Stomach (tissue), 9 donors: Measurements from ENCODE around the gene OR6B1. TPM values are rescaled to one million over a fixed set of nuclear protein-coding genes. Genes with fewer than 3 reads are reported as not detected.

Source experiments
- DNase-seq, 2 donors: peaks; one replicate each; pipeline versions ENCODE4 v3.0.0 to v3.0.0-alpha.2; 2013 to 2019
- H3K27ac ChIP-seq, 5 donors: fragments of 200-600 bp in 4 of 5; sonication (generic) in 4 of 5; one replicate each; pipeline ENCODE4 v1.5.1; 2013 to 2019; ENCODE audit warnings: mild to moderate bottlenecking in 1 of 5, moderate library complexity in 1 of 5
- H3K27me3 ChIP-seq, 3 donors: fragments of 200-600 bp; sonication (generic); one replicate each; pipeline ENCODE4 v1.5.1; 2017 to 2019; ENCODE audit warnings: mixed run types in 1 of 3
- H3K36me3 ChIP-seq, 4 donors: fragments of 200-600 bp; sonication (generic); 1 replicate in 3 of 4; 2 replicates in 1 of 4; pipeline ENCODE4 v1.5.1; 2016 to 2019
- H3K4me1 ChIP-seq, 4 donors: fragments of 200-600 bp; sonication (generic); one replicate each; pipeline ENCODE4 v1.5.1; 2016 to 2019
- H3K4me3 ChIP-seq, 4 donors: fragments of 200-600 bp; sonication (generic) in 3 of 4; one replicate each; pipeline ENCODE4 v1.5.1; 2016 to 2019; ENCODE audit warnings: mild to moderate bottlenecking in 1 of 4
- H3K9me3 ChIP-seq, 4 donors: fragments of 200-600 bp; sonication (generic); one replicate each; pipeline ENCODE4 v1.5.1; 2016 to 2019
- EP300 ChIP-seq: sonication (generic); formaldehyde crosslinking; IDR thresholded peaks from one replicate; pipeline ENCODE4 v1.6.1; 2017; ENCODE audit warnings: antibody characterized with exemption
- POLR2A ChIP-seq, 4 donors: fragments of 450-650 bp; IDR thresholded peaks; one replicate each; pipeline ENCODE4 v1.6.1; 2016; ENCODE audit warnings: antibody characterized with exemption in 4 of 4, control low read depth in 2 of 4, mild to moderate bottlenecking in 1 of 4, moderate library complexity in 1 of 4
- POLR2AphosphoS5 ChIP-seq, 3 donors: sonication (generic); formaldehyde crosslinking; IDR thresholded peaks; one replicate each; pipeline ENCODE4 v1.6.1; 2016; ENCODE audit warnings: antibody characterized with exemption in 3 of 3
- WGBS, 5 donors: extraction: QIAGEN DNeasy Blood & Tissue Kit in 3 of 5; methylation state at CpG; one replicate each; pipeline versions ENCODE4 v1.1.5 to v1.1.7; 2013 to 2018; 5-methylcytosine and 5-hydroxymethylcytosine counted together
- intact Hi-C: fragments of 100-400 bp; cut with DNase I; formaldehyde crosslinking; loops from one replicate; pipeline ENCODE4 v1.15.1; 2023; ENCODE audit warnings: low total_unique reads
- polyA plus RNA-seq, 3 donors: library from polyadenylated mRNA; stranded (reverse); fragments of 200-250 nt; gene quantifications; one replicate each; pipeline ENCODE4 v1.2.3, GENCODE V29; 2013
- total RNA-seq, 5 donors: library from RNA; depleted of rRNA; stranded (reverse); fragments of >200 nt; gene quantifications; one replicate each; pipeline versions ENCODE4 v1.1.0 to v1.2.3, GENCODE V29; 2014 to 2016
- TF ChIP-seq, protein P1 (sequence below), 7 experiments: fragments of 450-650 bp in 4 of 7; fragments of 200-600 bp in 3 of 7; sonication (generic) in 3 of 7; IDR thresholded peaks; one replicate each; pipeline ENCODE4 v1.5.1; 2016 to 2019; ENCODE audit warnings: antibody characterized with exemption in 7 of 7, control low read depth in 2 of 7, mild to moderate bottlenecking in 1 of 7
- donor health status: healthy with polysubstance abuse.
- donor health status: Bipolar disorder and iron deficiency.
- donor health status: healthy.

The OR6B1 gene
- total and polyA plus RNA-seq, 8 donors: not detected

DNA sequence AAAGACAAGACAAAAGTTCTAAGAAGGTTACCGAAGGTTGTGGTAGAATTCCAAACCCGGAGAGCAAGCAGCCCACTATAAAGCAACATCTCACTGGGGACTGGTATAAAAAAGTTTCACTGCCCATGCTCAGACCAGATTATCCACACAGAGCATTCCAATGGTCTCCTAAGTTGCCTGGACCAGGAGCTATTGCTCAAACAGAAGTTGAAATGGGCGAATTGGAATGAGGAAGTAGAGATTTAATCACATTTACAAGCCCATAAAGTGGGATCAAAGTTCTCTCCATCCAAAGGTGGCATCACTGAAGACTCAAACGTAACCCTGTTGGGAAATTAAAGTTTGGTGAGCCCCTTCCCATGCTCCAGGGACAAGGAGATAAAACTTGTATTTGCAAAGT is 25.7 kb upstream of the OR6B1 start:
- H3K27me3 ChIP-seq: no peaks in the 10 kb centered on the region
- H3K36me3 ChIP-seq: no peaks in the 10 kb centered on the region
- no peak overlapping the region for H3K27ac ChIP-seq
- intact Hi-C loops: no loop called here
- no peaks in the 10 kb centered on the region for H3K4me1 ChIP-seq
- TF ChIP-seq POLR2AphosphoS5 (IDR thresholded peaks at IDR 0.05) (no peak), EP300 (no peak), POLR2A (IDR thresholded peaks at IDR 0.05) (no peak)
- TF ChIP-seq, protein P1, sequence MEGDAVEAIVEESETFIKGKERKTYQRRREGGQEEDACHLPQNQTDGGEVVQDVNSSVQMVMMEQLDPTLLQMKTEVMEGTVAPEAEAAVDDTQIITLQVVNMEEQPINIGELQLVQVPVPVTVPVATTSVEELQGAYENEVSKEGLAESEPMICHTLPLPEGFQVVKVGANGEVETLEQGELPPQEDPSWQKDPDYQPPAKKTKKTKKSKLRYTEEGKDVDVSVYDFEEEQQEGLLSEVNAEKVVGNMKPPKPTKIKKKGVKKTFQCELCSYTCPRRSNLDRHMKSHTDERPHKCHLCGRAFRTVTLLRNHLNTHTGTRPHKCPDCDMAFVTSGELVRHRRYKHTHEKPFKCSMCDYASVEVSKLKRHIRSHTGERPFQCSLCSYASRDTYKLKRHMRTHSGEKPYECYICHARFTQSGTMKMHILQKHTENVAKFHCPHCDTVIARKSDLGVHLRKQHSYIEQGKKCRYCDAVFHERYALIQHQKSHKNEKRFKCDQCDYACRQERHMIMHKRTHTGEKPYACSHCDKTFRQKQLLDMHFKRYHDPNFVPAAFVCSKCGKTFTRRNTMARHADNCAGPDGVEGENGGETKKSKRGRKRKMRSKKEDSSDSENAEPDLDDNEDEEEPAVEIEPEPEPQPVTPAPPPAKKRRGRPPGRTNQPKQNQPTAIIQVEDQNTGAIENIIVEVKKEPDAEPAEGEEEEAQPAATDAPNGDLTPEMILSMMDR (IDR thresholded peaks at IDR 0.05): no peak
- WGBS, 5 donors: 56 to 73% (median 59%) methylated on average over 4 of the region's 4 CpGs
- no peak overlapping the region for H3K4me3 ChIP-seq
- H3K9me3 ChIP-seq: peaks cover 0 to 4% (median 0%) of the 10 kb centered on the region in 4 donors
- DNase-seq: peak in 1 of 2 donors; percentile 43

DNA sequence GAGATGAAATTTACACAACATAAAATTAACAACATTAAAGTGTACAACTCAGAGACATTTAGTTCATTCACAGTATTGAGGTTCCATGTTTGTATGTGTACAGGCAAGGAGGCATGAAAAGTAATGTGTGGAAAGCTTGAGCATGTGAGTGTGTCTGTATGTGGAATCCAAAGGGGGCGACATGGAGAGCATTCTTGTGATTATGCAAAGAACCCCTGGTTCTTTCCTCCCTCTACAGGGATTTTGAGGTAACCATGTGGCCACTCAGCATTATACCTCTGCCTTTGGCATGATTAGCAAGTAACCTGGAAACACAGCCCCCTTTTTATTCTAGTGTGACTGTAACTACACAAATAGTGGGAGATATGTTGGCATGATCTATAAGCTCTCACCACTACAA is 24.5 kb upstream of the OR6B1 start:
- Histone ChIP-seq H3K9me3 (peaks cover 0 to 4% (median 0%) of the 10 kb centered on the region in 4 donors), H3K27ac (no peak overlapping the region), H3K4me3 (no peak overlapping the region), H3K4me1 (no peaks in the 10 kb centered on the region), H3K27me3 (no peaks in the 10 kb centered on the region), H3K36me3 (no peaks in the 10 kb centered on the region)
- WGBS, 5 donors: 41 to 81% (median 63%) methylated on average over 1 of the region's 1 CpG
- intact Hi-C loops: no loop called here
- peak in 1 of 2 donors; percentile 22 for DNase-seq
- TF ChIP-seq, protein P1 (IDR thresholded peaks at IDR 0.05): no peak
- TF ChIP-seq POLR2AphosphoS5 (IDR thresholded peaks at IDR 0.05) (no peak), EP300 (no peak), POLR2A (IDR thresholded peaks at IDR 0.05) (no peak)

DNA sequence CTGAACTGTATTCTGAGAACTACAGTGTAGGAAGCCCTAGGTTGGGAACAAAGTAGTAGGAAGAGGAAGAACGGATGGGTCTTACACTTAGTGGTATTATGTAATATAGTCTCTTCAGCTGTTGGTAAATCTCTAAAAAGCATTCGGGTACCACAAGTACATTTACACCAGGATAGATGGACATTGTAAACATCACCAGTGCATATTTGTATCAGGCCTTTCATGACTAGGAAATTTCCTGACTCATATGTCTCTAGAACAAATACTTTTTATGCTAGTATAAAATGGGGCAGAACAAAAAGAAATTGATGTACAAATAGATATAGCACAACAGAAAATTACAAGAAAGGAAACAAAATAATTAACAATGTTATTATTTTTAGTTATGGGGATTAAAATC is 21.5 kb upstream of the OR6B1 start:
- 68 to 87% (median 81%) methylated on average over 2 of the region's 2 CpGs for WGBS, 5 donors
- H3K4me3 ChIP-seq: no peak overlapping the region
- no peaks in the 10 kb centered on the region for H3K4me1 ChIP-seq
- no peaks in the 10 kb centered on the region for H3K27me3 ChIP-seq
- no peak overlapping the region for H3K27ac ChIP-seq
- intact Hi-C loops: no loop called here
- no peaks in the 10 kb centered on the region for H3K9me3 ChIP-seq
- TF ChIP-seq, protein P1 (IDR thresholded peaks at IDR 0.05): no peak
- TF ChIP-seq EP300 (no peak), POLR2A (IDR thresholded peaks at IDR 0.05) (no peak), POLR2AphosphoS5 (IDR thresholded peaks at IDR 0.05) (no peak)
- no peak for DNase-seq
- H3K36me3 ChIP-seq: no peaks in the 10 kb centered on the region

DNA sequence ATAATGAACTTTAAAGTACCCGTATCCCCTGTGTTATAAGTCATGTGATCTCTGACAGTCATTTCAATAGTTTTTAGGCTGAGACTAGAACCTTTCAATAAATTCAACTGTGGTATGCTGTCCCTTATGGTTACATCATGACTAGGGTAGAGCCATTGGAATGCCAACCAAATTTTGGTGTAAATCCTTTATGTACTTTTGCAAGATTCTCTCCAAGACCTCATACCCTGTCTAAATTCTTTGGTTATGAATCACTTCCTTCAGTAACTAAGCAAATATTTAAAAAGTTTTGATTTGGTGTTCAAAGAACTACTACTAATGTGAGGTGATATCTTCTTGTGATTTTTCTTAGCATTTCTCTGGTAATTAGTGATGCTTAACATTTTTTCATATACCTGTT is 20.8 kb upstream of the OR6B1 start:
- Histone ChIP-seq H3K27me3 (no peaks in the 10 kb centered on the region), H3K36me3 (no peaks in the 10 kb centered on the region), H3K27ac (no peak overlapping the region), H3K4me1 (no peaks in the 10 kb centered on the region), H3K4me3 (no peak overlapping the region), H3K9me3 (no peaks in the 10 kb centered on the region)
- TF ChIP-seq POLR2AphosphoS5 (IDR thresholded peaks at IDR 0.05): no peak
- no peak for TF ChIP-seq EP300
- no peak for TF ChIP-seq POLR2A (IDR thresholded peaks at IDR 0.05)
- TF ChIP-seq, protein P1 (IDR thresholded peaks at IDR 0.05): no peak
- no peak for DNase-seq
- 74 to 90% (median 84%) methylated on average over 1 of the region's 1 CpG for WGBS, 5 donors
- intact Hi-C loops: no loop called here
